H1 (cell line): ENCODE measurements around the gene PIGM. TPM values are rescaled to one million over a fixed set of nuclear protein-coding genes. Genes with fewer than 3 reads are reported as not detected.

Source experiments
- ATF3 ChIP-seq: IDR thresholded peaks from 2 replicates; pipeline ENCODE4 v1.6.1; 2011; ENCODE audit warnings: low read depth, mild to moderate bottlenecking, low read length; ENCODE audit not compliant: insufficient read depth
- CHD7 ChIP-seq: fragments of 300-600 bp; sonication (generic); IDR thresholded peaks from 2 replicates; pipeline ENCODE4 v1.7.1; 2012; ENCODE audit warnings: low read length, moderate library complexity, mild to moderate bottlenecking, inconsistent platforms; ENCODE audit not compliant: insufficient replicate concordance
- GABPA ChIP-seq: IDR thresholded peaks from 2 replicates; pipeline ENCODE4 v1.6.1; 2011; ENCODE audit warnings: mild to moderate bottlenecking, low read length, moderate library complexity, borderline replicate concordance; ENCODE audit not compliant: insufficient read depth
- RBBP5 ChIP-seq: IDR thresholded peaks from 2 replicates; pipeline ENCODE4 v1.7.1; 2012; ENCODE audit warnings: low read depth, mild to moderate bottlenecking, inconsistent platforms, low read length, moderate library complexity, borderline replicate concordance
- SP2 ChIP-seq: IDR thresholded peaks from 2 replicates; pipeline ENCODE4 v1.6.1; 2012; ENCODE audit warnings: mild to moderate bottlenecking, low read length, inconsistent platforms
- polyA plus RNA-seq, 7 experiments: library from polyadenylated mRNA; depleted of rRNA in 3 of 7; stranded (reverse) in 5 of 7; unstranded in 2 of 7; fragments of >200 nt in 5 of 7; fragments of 200-250 nt in 2 of 7; gene quantifications; 1 replicate in 5 of 7; 2 replicates in 1 of 7; 4 replicates in 1 of 7; pipeline versions ENCODE4 v1.2.1 to v1.2.3, GENCODE V29; 2011 to 2013; ENCODE audit warnings: missing spikeins in 2 of 7, mixed read lengths in 2 of 7
- total RNA-seq: library from RNA; stranded (reverse); fragmentation: NEBNext Ultra II Directional; extraction: Animal tissue kit (Norgen Biotek cat#: 25700); gene quantifications from 2 replicates; pipeline ENCODE4 v1.2.1, GENCODE V29; 2021

PIGM gene
- total and polyA plus RNA-seq, 2 of the 8 experiments (the other 6 are each of a cell fraction or from before 2014, with no cell fraction given): 5.4 to 6.0 TPM

- no peak for TF ChIP-seq CHD7
- TF ChIP-seq RBBP5: no peak
- TF ChIP-seq GABPA: no peak
- TF ChIP-seq ATF3: no peak
- no peak for TF ChIP-seq SP2
Measured at GRCh38 chr1:159999204-159999603, 32.6 kb downstream of the PIGM start (continued).
